PC-9 (cell line): ENCODE measurements around the gene GPR33.

Experiments
- CTCF ChIP-seq: fragments of 200-600 bp; sonication (generic); conservative IDR thresholded peaks from 2 replicates; pipeline ENCODE4 v1.6.1; 2017; ENCODE audit warnings: mixed run types, antibody characterized with exemption, mild to moderate bottlenecking, moderate library complexity
- EZH2 ChIP-seq: fragments of 200-600 bp; sonication (generic); IDR thresholded peaks from 2 replicates; pipeline ENCODE4 v1.8.0; 2017; ENCODE audit warnings: antibody characterized with exemption, low read depth

- TF ChIP-seq CTCF (no peak), EZH2 (no peak)
Observed at GRCh38 chr14:31487886-31488285, at the start of gene GPR33.
